CD4-positive, alpha-beta T cell treated with Interleukin-4 for 1 hour (primary cell): ENCODE measurements around the gene LPCAT3.

Experiments
- DNase-seq, 2 donors: peaks; one replicate each; pipeline ENCODE4 v3.0.0-alpha.2; 2020 to 2022

Gene LPCAT3

DNA sequence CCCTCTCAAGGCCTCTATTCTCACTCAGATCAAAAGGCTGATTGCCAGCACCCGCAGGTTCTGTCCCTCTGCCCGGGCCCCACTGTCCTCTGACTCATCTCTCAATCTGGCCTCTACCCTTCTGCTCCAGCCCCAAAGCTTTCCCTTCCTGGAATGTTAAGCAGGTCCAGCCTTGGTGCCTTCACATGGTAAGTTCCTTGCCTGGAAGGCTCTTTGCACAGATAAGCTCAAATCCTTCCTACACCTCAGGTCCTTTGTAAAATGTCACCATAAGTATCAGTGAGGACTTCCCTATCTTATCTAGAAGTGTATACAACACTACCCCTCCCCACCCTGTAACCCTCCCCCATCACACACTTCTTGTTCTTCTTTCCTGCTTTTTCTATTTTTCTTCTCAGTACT is 22.2 kb downstream of the LPCAT3 start:
- DNase-seq = no peak

GRCh38 chr12:6987956-6988553 is 30.2 kb downstream of the LPCAT3 start:
- no peak for DNase-seq

GRCh38 chr12:6982532-6982931 is 35.7 kb downstream of the LPCAT3 start:
- no peak for DNase-seq

DNA sequence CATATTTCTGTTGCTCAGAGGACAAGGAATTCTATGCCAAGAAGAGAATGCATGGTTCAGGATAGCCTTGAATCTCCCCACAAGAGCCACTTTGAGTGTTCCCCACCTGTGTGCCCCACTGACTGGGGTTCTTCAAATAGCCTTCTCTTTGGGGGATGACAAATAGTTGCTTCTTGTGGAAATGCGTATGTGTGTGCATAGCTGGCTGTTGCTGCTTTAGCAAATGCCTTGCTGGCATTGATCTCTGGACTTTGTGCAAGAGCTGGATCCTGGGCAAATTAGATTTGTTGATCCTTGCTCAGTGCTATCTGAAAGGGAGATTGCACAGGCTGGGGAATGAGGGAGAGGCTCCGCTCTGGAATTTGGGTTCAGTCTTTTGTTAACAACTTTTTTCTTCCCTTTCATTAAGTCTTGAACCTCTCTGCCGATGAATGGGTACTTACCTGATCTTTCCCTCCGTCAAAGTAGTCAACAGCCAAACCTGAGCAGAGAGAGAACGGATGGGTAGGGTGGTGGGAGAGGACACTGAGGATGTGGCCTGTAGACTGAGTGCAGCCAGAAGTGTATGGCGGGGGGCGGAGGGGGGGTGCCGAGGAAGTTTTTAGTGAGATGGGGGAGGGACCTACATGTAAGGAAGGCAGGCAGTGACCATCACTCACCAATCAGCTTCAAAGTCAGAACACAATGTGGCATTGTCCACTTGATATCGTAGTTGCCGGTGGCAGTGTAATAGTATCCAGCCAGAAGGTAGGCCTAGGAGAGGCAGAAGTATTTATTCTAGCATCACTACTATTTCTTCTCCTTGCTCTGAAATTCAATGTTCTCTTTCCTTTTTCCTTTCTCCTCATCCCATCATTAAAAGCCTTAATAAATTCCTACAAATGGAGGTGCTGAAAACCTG is 36.9 kb downstream of the LPCAT3 start:
- no peak for DNase-seq

DNA sequence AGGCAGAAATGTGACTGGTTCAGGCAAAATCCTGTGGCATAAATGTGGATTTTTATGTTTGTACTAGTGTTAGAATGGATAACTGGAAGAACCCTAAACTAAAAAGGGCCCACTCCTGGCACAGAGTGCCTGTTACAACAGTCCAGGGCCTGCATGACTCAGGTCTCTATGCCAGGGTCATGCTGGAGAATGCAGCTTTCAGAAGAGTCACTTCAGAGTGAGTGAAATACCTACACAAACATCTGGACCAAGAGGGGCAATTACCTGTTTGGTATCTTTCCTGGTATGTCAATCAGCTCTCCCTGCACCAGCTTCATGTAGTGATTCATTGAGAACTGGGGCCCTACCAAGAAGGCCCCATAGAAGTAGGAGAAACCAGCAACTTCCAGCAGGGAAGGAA is 37.5 kb downstream of the LPCAT3 start:
- no peak for DNase-seq

DNA sequence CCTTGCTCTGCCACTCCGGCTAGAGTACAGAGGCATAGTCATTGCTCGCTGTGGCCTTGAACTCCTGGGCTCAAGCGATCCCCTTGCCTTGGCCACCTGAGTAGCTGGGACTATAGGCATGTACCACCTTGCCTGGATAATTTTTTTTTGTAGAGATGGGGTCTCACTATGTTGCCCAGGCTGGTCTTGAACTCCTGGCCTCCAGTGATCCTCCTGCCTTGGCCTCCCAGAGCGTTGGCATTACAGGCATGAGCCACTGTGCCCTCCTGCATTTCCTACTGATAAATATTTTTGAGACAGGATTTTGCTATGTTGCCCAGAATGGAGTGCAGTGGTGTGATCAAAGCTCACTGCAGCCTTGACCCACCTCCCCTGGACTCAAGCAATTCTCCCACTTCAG is 38.2 kb downstream of the LPCAT3 start:
- DNase-seq = no peak

DNA sequence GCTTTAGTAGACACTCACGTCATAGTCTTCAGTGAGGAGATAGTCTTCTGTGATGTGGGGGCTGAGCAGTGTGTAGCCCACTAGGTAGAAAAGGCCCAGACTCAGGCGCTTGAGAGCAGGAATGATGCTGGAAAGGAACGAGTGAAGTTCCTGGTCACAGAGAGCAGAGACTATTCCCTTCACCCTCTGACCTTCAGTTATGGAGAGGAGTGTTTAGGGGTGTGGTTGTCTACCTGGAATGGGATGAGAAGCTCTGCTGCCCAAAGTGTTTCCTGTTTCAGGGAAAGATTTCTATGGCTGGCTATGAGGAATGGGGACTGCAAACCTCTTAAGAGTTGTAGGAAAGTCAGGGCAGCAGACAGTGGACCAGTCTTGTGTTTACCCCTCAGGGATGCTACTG is 38.8 kb downstream of the LPCAT3 start:
- no peak for DNase-seq

DNA sequence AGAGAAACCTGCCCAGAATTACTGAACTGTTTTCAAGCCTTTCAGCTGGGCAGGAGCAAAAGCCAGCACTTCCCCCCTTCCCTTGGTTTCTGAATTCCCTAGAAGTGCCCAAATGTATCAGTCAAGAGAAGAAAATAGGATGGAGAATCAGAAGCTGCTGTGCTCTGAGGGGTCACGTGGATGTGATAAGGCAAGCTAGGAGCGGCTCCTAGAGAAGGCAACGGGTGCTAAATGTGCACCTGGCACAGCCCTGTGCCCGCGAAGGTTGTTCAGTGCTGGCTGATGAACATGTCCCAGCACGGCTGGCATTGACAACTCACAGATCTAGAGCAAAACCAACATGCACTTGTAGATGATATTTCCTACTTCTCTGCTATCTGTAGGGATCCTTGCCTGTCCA is 39.3 kb downstream of the LPCAT3 start:
- DNase-seq = no peak

DNA sequence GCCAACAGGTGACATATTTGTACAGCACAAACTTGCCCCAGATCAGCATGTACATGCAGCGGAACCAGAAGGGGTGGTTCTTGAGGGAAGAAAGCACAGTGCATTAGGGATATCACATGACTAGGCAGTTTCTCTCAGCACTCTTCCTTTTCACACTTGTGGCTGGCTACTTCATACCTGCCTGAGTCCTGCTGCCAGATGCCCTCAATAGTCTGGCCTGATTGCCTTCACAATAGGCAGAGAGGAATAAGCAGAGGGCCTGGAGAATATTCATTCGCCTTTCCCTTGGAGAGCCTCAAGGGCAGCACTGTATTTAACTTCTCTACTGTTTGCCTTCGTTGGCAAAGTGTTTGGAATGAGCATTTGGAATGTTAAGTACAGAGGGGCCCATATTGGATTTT is 39.7 kb downstream of the LPCAT3 start:
- no peak for DNase-seq

DNA sequence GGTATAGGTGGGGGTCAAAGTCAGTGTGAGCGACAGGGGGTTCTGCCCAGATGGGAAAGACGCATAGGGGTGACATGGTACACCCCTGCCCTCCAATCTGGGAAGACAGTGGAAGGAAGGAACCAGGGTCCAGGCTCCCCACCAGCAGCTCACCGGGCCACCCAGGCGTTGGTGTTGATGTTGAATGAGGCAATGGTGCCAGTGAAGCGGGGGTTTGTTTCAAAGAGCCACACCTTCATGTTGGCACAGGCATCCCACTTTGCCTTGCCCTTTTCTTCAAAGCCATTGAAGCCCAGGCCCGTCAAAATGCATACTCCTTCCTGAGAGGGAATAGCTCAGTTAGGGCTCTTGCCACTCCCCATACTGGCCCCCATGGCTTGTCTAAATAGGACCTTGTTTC is 40.1 kb downstream of the LPCAT3 start:
- no peak for DNase-seq

DNA sequence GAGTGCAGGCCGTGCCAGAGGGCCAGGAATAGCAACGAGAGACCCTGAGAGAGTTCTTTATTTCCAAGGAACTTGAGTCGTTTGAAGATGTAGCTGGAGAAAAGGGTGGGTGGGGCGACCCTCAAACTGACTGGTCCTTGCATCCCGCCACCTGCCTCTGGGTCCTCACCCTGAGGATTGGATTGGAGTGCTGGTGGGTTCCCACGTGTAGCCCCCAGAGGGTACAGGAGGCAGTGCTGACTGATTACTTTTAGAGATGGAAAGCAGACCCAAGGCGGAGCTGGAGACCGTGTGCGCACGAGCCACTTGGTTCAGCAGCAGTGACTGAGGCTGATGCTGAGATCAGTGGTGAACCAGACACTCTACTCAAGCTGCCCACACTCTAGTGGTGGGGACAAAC is 40.6 kb downstream of the LPCAT3 start:
- DNase-seq = no peak

- no peak for DNase-seq
Observed at GRCh38 chr12:6975297-6976032, 42.8 kb downstream of the LPCAT3 start.

DNA sequence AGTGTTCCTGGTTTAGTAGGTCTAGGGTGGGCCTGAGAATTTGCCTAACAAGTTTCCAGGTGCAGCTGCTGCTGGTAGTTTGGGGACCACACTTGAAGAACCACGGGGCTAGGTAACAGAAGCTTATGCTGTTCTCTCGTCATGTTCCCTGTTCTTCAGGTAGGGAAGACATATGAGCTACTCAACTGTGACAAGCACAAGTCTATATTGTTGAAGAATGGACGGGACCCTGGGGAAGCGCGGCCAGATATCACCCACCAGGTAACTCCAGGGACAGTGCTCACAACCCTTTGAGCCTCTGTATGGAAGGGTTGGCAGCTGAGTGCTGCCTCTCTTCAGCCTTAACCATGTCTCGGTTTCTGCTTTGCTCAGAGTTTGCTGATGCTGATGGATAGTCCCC is 44.1 kb downstream of the LPCAT3 start:
- DNase-seq = no peak

DNA sequence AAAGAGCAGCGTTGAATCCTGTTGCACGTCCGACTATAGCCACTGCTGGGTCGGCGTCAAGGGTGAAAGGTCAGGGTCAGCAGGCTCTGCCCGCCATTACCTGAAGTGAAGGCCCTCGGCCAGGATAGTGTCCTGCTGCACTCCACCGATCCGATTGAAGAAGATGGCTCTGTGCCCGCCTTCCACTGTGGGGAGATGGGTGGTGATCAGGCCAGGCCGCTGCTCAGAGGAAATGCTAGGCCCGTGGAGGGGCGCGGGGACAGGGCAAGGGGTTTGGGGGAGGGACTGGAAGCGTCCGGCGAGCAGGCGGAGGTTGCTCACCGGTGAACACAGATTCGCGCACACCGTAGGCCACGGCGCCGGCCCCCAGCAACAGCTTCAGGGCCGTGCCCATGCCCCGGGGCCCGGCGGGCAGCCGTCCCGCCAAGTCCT is 48.2 kb downstream of the LPCAT3 start:
- DNase-seq = no peak

DNA sequence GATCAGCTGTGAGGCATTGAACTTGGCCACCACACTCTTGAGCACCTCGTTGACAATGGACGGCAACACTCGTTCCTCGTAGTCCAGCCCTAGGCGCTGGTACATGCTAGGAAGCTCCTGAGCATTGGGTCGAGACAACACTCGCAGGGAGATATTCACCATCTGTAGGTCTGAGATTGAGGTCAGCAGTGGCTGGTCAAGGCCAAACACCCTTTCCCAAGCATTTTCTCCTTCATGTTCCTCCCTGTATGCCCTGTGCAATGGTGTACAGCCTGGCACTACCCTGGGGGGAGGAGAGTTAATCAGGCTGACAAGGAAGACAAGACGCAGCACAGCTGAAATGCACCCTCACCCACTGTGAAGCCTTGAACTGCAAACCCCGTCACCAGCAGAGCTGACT is 49.9 kb downstream of the LPCAT3 start:
- no peak for DNase-seq

DNA sequence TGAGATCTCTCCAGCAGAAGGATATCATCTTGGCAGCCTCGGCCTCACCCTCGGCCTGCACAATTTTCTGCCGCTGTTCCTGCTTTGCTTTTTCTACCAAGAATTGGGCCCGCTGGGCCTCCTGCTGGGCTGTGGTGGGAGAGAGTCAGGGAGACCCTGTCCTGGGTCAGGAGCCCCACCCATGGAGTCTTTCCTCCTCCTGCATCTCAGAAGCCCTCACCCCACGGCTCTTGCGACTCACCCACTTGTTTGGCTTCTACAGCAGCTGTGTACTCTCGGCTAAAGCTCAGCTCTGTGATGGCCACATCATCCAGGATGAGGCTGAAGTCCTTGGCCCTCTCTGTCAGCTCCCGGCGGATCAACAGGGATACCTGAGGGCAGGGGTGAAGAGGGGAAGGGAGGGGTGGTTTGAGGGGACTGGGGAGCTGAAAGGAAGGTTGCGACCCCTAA is 50.6 kb downstream of the LPCAT3 start:
- DNase-seq = no peak

DNA sequence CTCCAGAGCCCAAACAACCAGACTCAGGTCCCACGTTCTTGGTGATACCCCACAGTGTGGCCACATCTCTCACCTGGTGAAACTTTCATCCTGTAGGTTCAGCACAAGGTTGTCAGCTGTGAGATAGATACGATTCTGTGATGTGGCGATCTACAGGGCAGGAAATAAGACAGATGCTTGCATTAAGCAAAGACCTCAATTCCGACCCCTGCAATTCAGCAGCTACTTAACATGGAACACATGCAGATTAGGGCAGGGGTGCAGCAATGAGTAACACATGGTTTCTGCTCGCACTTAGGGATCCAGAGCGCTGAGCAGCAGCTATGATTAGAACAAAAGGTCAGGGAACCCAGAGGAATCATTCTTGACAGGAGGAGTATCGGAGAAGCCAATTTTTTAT is 51.9 kb downstream of the LPCAT3 start:
- DNase-seq = no peak

DNA sequence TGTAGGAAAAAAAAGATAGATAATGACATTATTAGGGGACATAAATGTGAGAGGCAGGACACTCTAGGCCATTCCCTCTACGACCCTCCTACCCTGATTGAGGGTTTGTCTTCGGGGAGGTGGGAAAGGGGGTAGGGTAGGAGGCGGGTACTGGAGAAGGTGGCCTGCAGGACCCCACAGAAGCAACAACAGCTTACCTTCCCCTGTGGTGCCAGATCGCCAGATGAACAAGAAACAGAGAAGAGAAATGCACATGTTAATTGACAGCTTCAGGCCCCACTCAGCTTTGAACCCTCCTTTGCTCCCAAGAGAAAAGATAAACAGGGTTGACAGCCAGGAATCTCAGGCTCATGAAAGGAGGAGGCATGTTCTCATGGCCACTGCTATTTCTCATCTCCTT is 52.6 kb downstream of the LPCAT3 start:
- DNase-seq = no peak

DNA sequence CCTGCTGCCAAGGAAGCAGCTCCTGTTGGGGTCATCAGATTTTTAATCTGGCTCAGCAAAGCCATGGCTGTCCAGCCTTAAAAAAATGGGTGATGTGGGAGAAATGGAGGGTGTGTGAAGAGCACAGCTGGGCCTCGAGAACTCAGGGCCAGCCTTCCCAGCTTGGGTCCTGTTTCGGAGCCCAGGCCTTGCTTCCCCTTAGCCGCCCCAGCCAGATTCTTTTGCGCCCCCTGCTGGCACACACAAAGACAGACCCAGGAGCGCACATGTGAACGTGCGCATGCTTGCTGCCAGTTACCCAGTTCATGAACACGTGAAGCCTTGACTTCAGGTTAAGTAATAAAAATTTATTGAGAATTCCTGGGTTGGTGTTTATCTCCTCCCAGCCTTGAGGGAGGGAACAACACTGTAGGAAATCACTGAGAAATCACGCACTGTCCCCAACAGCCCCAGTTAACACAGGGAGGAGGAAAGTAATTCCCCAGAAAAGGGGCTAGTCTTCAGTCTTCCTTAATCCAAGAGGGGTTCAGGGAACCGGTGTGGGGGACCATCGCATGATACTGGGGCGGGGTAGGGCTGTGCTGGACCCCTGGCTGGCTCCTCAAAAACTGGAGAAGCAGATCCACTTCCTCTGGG is 53.1 kb downstream of the LPCAT3 start:
- DNase-seq = peak; percentile 92

DNA sequence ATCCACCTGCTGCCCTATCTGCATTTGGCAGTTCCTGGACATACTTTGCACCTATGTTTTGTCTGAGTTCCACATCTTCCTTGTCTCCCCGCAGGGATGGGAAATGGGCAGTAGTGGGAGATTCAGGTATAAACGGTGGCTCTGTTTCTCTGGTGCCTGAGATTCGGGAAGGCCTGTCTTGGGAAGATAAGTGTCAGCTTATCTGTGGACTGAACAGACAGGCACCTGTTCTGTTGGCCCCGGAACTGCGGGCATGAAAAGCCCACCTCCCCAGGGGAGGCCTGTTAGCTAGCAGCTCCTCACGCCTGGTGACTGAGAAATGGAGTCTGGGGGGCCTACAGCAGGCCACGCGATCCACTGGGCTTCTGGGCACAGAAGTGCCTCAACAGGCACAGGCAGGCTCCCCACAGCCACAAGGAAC is 53.7 kb downstream of the LPCAT3 start:
- DNase-seq = no peak

GRCh38 chr12:6963791-6964413 is 54.4 kb downstream of the LPCAT3 start:
- no peak for DNase-seq

DNA sequence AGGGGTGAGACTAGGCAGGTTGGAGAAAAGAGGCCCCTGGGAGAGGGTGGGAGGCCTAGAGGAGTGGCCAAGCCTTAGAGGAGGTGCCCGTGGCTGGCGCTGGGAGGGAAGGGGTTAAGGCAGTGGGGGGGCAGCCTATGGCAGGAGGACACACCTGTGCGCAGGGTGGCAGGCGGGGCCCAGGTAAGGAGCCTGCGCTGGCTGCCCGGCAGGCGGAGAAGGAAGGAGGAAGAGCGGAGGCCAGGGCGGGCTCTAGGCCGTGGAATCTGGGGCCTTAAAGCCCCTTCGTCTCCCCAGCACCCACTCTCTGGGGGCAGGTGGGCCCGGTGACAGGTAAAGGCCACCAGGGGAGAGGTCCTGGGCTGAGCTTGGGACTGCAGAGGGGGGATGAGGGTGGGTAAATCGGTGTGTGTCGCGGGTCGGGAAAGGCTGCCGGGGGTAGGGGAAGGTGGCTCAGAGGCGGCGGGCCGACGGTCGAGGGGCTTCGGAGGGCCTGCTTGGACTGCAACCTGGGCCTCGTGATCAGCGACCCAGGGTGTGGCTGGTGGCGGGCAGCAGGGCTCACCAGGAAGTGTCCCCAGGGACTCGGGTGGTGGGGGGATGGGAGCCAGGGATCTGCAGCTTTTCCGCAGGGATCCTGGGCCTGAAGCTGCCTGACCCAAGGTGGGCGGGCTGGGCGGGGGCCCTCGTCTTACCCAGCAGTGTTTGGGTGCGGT is 55.1 kb downstream of the LPCAT3 start:
- no peak for DNase-seq
